Activated B cell treated with CpG ODN at 0.5 μM for 24 hours (primary cell): ENCODE data around the gene PEX11A. TPM values are rescaled to one million over a fixed set of nuclear protein-coding genes. Genes with fewer than 3 reads are reported as not detected.

Experiments
- ATAC-seq: fragments of 200-7000 bp; cut with Tn5 transposase; one replicate; pipeline ENCODE4 v1.10.0; 2021; ENCODE audit warnings: low read depth, mild to moderate bottlenecking, moderate library complexity
- CTCF ChIA-PET: fragments of 350-600 bp; sonication (Branson Sonifier 250); formaldehyde crosslinking; loops from one replicate; lab custom pipeline; 2021; ENCODE audit warnings: antibody characterized with exemption; lab: Charles Lee
- POLR2A ChIA-PET: fragments of 350-600 bp; sonication (Branson Sonifier 250); formaldehyde crosslinking; loops from one replicate; lab custom pipeline; 2021; ENCODE audit warnings: antibody characterized with exemption; lab: Charles Lee
- DNase-seq: peaks from one replicate; pipeline ENCODE4 v3.0.0; 2022
- H3K27ac Mint-ChIP-seq: one replicate; pipeline ENCODE4 v1.8.0; 2020; ENCODE audit warnings: mixed read lengths
- H3K27me3 Mint-ChIP-seq: one replicate; pipeline ENCODE4 v1.8.0; 2021; ENCODE audit warnings: mixed read lengths
- H3K36me3 Mint-ChIP-seq: one replicate; pipeline ENCODE4 v1.8.0; 2021; ENCODE audit warnings: low read depth, mixed read lengths
- H3K4me1 Mint-ChIP-seq: one replicate; pipeline ENCODE4 v1.8.0; 2021; ENCODE audit warnings: mixed read lengths
- H3K4me3 Mint-ChIP-seq: one replicate; pipeline ENCODE4 v1.8.0; 2020; ENCODE audit warnings: mild to moderate bottlenecking, mixed read lengths
- H3K9me3 Mint-ChIP-seq: one replicate; pipeline ENCODE4 v1.8.0; 2020; ENCODE audit warnings: mixed read lengths
- intact Hi-C: fragments of 100-400 bp; cut with micrococcal nuclease; formaldehyde crosslinking; loops from one replicate; pipeline ENCODE4 v1.15.1; 2024
- total RNA-seq: library from RNA; stranded (reverse); gene quantifications from 2 replicates; pipeline ENCODE4 v1.2.3, GENCODE V29; 2022
- TF ChIP-seq, protein P1 (sequence below): fragments of 200-600 bp; IDR thresholded peaks from one replicate; pipeline ENCODE4 v1.8.0; 2022; ENCODE audit warnings: antibody characterized with exemption, mild to moderate bottlenecking

PEX11A gene
- total RNA-seq, 1 donor from 2014 or later: 0.84 TPM

DNA sequence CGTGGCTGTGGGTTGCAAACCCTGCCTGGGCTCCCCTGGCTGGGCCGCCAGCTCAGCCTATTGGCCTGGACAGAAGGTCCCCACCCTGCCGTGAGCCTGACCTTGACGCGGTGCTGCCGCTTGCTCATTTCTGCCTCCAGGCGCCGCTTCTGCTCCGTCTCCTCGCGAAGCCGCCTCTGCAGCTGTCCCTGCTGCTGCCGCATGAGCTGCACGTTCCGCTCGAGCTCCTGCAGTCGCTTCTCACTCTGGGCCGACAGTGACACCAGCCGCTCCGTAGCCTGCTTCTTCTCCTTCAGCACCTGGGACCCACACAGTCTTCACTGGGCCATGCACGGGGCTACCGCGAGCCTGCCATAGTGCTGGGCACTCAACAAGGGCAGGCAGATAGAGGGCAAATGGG is 57.0 kb downstream of the PEX11A start:
- no peaks in the 10 kb centered on the region for H3K4me1 Mint-ChIP-seq
- no peak for DNase-seq
- no peak for ATAC-seq
- H3K27me3 Mint-ChIP-seq: no peaks in the 10 kb centered on the region
- TF ChIP-seq, protein P1, sequence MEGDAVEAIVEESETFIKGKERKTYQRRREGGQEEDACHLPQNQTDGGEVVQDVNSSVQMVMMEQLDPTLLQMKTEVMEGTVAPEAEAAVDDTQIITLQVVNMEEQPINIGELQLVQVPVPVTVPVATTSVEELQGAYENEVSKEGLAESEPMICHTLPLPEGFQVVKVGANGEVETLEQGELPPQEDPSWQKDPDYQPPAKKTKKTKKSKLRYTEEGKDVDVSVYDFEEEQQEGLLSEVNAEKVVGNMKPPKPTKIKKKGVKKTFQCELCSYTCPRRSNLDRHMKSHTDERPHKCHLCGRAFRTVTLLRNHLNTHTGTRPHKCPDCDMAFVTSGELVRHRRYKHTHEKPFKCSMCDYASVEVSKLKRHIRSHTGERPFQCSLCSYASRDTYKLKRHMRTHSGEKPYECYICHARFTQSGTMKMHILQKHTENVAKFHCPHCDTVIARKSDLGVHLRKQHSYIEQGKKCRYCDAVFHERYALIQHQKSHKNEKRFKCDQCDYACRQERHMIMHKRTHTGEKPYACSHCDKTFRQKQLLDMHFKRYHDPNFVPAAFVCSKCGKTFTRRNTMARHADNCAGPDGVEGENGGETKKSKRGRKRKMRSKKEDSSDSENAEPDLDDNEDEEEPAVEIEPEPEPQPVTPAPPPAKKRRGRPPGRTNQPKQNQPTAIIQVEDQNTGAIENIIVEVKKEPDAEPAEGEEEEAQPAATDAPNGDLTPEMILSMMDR: no peak
- ChIA-PET CTCF (no interaction called here), POLR2A (no interaction called here)
- H3K36me3 Mint-ChIP-seq: no peaks in the 10 kb centered on the region
- intact Hi-C loops: no loop called here
- H3K27ac Mint-ChIP-seq: no peak overlapping the region
- H3K9me3 Mint-ChIP-seq: no peaks in the 10 kb centered on the region
- no peak overlapping the region for H3K4me3 Mint-ChIP-seq

DNA sequence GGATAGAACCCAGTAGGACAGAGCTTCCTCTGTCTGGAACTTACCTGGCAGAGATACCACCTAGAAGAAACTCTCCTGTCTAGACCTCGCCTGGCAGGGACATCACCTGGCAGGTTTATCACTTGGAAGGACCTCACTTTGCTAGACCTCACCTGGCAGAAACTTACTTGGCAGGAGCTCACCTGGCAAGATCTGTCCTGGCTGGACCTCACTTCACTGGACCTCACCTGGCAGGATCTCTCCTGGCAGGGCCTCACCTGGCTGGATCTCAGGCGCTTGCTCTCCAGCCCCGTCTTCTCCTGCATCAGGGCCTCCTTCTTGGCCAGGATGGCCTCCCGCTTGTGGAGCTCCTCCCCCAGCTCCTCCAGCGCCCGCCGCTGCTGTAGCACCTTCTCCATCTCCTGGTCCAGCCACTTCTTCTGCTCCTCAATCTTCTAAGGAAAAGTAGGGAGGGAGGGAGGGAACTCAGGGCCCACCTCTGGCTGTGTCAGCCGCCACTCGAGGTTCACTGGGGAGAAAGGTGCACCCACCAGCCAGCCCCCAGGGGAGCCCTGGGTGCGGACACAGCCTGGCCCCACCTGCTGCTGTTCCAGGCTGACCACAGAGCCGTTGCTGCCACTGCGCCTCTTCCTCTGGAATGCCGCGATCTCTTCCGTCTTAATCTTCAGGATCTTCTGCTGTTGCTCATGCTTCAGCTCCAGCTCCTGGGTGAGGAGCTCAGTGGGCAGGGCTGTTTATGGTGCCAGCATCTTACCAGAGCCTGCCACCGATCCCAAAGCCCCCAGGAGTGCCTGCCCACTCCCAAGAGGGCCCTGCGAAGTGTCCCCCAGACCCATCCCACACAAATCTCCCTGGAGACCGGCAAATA is 57.8 kb downstream of the PEX11A start:
- H3K4me3 Mint-ChIP-seq: no peak overlapping the region
- ATAC-seq (no peak), DNase-seq (no peak)
- H3K4me1 Mint-ChIP-seq: no peaks in the 10 kb centered on the region
- TF ChIP-seq, protein P1: no peak
- ChIA-PET POLR2A (no interaction called here), CTCF (no interaction called here)
- no peaks in the 10 kb centered on the region for H3K36me3 Mint-ChIP-seq
- H3K27ac Mint-ChIP-seq: no peak overlapping the region
- no peaks in the 10 kb centered on the region for H3K27me3 Mint-ChIP-seq
- H3K9me3 Mint-ChIP-seq: no peaks in the 10 kb centered on the region
- intact Hi-C loops: no loop called here

DNA sequence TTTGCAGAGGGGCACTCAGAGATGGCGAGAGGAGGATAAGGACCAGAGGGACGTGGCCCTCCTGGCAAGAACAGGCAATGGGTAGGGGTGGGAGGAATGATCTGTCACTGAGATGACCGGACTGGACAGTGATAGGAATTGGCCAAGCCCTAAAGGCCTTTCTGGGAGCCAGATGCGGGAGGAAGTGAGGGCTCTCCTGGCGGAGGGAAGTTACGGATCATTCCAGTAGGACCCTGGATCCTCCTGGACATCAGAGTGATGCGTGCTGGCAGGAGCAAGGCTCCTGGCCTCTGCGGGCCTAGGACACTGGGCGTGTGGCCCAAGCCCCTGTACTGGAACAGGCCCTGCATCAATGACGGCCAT is 58.7 kb downstream of the PEX11A start:
- Mint-ChIP-seq H3K36me3 (no peaks in the 10 kb centered on the region), H3K4me3 (no peak overlapping the region), H3K27me3 (no peaks in the 10 kb centered on the region), H3K9me3 (no peaks in the 10 kb centered on the region), H3K27ac (no peak overlapping the region), H3K4me1 (no peaks in the 10 kb centered on the region)
- no peak for DNase-seq
- intact Hi-C loops: no loop called here
- POLR2A ChIA-PET: no interaction called here
- TF ChIP-seq, protein P1: no peak
- ATAC-seq: no peak
- CTCF ChIA-PET: no interaction called here

Other genes starting within 250 kb of the PEX11A start
- not detected in 2 replicates for gene RHCG, start 194.2 kb downstream of the PEX11A start, total RNA-seq
- 0.69 TPM in 2 replicates for gene TICRR, start 115.3 kb downstream of the PEX11A start, total RNA-seq
- 0.22 and 0.44 TPM in 2 replicates for gene KIF7, start 35.3 kb downstream of the PEX11A start, total RNA-seq
- 0.27 and 0.71 TPM in 2 replicates for gene PLIN1, start 11.4 kb downstream of the PEX11A start, total RNA-seq
- gene WDR93, start 57 bp upstream of the PEX11A start, total RNA-seq: 0.10 and 0.16 TPM in 2 replicates
- 0.24 and 0.71 TPM in 2 replicates for gene MESP1, start 60.5 kb upstream of the PEX11A start, total RNA-seq
- gene MESP2, start 85.6 kb upstream of the PEX11A start, total RNA-seq: 0.40 TPM in 1 of 2 replicates, not detected in the other
- 4.5 and 4.8 TPM in 2 replicates for gene ANPEP, start 124.1 kb upstream of the PEX11A start, total RNA-seq
- gene AP3S2, start 203.2 kb upstream of the PEX11A start, total RNA-seq: 31.8 and 36.4 TPM in 2 replicates
- not detected in 2 replicates for gene ARPIN, start 222.2 kb upstream of the PEX11A start, total RNA-seq